ENCODE data around the gene ARL14EP. TPM values are rescaled to one million over a fixed set of nuclear protein-coding genes. Genes with fewer than 3 reads are reported as not detected.

Gene ARL14EP
- total RNA-seq, 1 experiment from 2014 or later, result 15.3 TPM

DNA sequence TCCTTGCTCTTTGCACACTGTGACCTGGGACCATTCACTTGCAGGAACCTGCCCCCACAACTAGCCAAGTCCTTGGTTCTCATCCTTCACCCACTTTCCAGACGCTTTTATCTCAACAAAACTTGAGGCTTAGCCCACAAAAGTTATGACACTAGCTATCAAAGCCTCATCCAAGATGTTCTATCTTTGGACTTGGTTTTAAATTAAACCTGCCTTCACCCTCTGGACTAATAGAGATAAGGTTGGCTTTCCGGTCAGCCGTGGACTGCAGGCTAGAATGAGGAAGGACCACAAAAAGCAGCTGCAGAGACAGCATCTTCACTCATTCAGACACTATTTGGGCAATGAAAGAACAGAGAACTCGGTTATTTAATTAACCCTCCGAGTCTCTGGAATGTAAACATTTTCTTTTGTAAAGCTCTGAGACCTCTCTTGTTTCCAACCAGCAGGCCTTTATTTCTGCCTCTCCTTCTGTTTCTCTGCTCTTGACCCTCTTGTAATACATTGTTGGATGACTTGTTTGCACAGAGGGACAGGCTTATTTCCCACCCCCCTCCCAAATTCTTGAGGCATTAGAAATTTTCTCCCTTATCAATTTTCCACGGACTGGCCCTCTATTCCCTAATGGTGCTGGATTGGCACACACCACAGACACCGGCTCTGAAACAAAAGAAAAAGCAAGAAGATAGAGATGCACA lies 41.4 kb downstream of the ARL14EP start (continued):
- TF ChIP-seq CDX4 (CRISPR knock-in tag; IDR thresholded peaks at IDR 0.05; ENCODE audit: borderline replicate concordance), result no peak
- TF ChIP-seq TCF7 (CRISPR knock-in tag; IDR thresholded peaks at IDR 0.05; ENCODE audit: low read depth), result no peak
- no peak for TF ChIP-seq KAT7 (CRISPR knock-in tag; IDR thresholded peaks at IDR 0.05; ENCODE audit: borderline replicate concordance)
- TF ChIP-seq FOXJ3 (CRISPR knock-in tag; IDR thresholded peaks at IDR 0.05; ENCODE audit: borderline replicate concordance), result no peak
- TF ChIP-seq MYBL2 (CRISPR knock-in tag; IDR thresholded peaks at IDR 0.05), result no peak
- no peak for TF ChIP-seq ATF2 (CRISPR knock-in tag; IDR thresholded peaks at IDR 0.05; ENCODE audit: borderline replicate concordance, low read depth)
- no peak for TF ChIP-seq JUN (CRISPR knock-in tag; IDR thresholded peaks at IDR 0.05)
- TF ChIP-seq HMGA2 (CRISPR knock-in tag; IDR thresholded peaks at IDR 0.05), result no peak
- TF ChIP-seq EMX1 (CRISPR knock-in tag; IDR thresholded peaks at IDR 0.05), result no peak
- TF ChIP-seq ZMAT4 (CRISPR knock-in tag; IDR thresholded peaks at IDR 0.05), result no peak

GRCh38 chr11:30364837-30365482 lies 42.1 kb downstream of the ARL14EP start:
- ATAC-seq (no peak), DNase-seq (ENCODE audit: low spot score) (no peak)
- Mint-ChIP-seq H3K27me3 (ENCODE audit: low read depth) (no peaks in the 10 kb centered on the region), H3K4me1 (peaks cover 28% of the 10 kb centered on the region), H3K27ac (no peak overlapping the region), H3K4me3 (no peak overlapping the region), H3K36me3 (0 out of 2 replicates have a peak, but pooled peaks cover 2% of the 10 kb centered on the region), H3K9me3 (peaks cover 13% of the 10 kb centered on the region)
- TF ChIP-seq FOXP1 (CRISPR knock-in tag; IDR thresholded peaks at IDR 0.05; ENCODE audit: borderline replicate concordance) (no peak), TCF7 (CRISPR knock-in tag; IDR thresholded peaks at IDR 0.05; ENCODE audit: low read depth) (no peak), ZNF512 (CRISPR knock-in tag; IDR thresholded peaks at IDR 0.05; ENCODE audit: borderline replicate concordance) (no peak), MYBL2 (CRISPR knock-in tag; IDR thresholded peaks at IDR 0.05) (no peak), JUN (CRISPR knock-in tag; IDR thresholded peaks at IDR 0.05) (no peak), ATF2 (CRISPR knock-in tag; IDR thresholded peaks at IDR 0.05; ENCODE audit: borderline replicate concordance, low read depth) (no peak), CREB1 (CRISPR knock-in tag; IDR thresholded peaks at IDR 0.05) (no peak), EMX1 (CRISPR knock-in tag; IDR thresholded peaks at IDR 0.05) (no peak)
- TF ChIP-seq, protein P1, sequence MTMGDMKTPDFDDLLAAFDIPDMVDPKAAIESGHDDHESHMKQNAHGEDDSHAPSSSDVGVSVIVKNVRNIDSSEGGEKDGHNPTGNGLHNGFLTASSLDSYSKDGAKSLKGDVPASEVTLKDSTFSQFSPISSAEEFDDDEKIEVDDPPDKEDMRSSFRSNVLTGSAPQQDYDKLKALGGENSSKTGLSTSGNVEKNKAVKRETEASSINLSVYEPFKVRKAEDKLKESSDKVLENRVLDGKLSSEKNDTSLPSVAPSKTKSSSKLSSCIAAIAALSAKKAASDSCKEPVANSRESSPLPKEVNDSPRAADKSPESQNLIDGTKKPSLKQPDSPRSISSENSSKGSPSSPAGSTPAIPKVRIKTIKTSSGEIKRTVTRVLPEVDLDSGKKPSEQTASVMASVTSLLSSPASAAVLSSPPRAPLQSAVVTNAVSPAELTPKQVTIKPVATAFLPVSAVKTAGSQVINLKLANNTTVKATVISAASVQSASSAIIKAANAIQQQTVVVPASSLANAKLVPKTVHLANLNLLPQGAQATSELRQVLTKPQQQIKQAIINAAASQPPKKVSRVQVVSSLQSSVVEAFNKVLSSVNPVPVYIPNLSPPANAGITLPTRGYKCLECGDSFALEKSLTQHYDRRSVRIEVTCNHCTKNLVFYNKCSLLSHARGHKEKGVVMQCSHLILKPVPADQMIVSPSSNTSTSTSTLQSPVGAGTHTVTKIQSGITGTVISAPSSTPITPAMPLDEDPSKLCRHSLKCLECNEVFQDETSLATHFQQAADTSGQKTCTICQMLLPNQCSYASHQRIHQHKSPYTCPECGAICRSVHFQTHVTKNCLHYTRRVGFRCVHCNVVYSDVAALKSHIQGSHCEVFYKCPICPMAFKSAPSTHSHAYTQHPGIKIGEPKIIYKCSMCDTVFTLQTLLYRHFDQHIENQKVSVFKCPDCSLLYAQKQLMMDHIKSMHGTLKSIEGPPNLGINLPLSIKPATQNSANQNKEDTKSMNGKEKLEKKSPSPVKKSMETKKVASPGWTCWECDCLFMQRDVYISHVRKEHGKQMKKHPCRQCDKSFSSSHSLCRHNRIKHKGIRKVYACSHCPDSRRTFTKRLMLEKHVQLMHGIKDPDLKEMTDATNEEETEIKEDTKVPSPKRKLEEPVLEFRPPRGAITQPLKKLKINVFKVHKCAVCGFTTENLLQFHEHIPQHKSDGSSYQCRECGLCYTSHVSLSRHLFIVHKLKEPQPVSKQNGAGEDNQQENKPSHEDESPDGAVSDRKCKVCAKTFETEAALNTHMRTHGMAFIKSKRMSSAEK (CRISPR knock-in tag; IDR thresholded peaks at IDR 0.05; ENCODE audit: borderline replicate concordance), result no peak
- TF ChIP-seq, protein P2, sequence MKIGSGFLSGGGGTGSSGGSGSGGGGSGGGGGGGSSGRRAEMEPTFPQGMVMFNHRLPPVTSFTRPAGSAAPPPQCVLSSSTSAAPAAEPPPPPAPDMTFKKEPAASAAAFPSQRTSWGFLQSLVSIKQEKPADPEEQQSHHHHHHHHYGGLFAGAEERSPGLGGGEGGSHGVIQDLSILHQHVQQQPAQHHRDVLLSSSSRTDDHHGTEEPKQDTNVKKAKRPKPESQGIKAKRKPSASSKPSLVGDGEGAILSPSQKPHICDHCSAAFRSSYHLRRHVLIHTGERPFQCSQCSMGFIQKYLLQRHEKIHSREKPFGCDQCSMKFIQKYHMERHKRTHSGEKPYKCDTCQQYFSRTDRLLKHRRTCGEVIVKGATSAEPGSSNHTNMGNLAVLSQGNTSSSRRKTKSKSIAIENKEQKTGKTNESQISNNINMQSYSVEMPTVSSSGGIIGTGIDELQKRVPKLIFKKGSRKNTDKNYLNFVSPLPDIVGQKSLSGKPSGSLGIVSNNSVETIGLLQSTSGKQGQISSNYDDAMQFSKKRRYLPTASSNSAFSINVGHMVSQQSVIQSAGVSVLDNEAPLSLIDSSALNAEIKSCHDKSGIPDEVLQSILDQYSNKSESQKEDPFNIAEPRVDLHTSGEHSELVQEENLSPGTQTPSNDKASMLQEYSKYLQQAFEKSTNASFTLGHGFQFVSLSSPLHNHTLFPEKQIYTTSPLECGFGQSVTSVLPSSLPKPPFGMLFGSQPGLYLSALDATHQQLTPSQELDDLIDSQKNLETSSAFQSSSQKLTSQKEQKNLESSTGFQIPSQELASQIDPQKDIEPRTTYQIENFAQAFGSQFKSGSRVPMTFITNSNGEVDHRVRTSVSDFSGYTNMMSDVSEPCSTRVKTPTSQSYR (CRISPR knock-in tag; IDR thresholded peaks at IDR 0.05), result no peak
- POLR2A ChIA-PET, result interaction anchor here (0.6 kb wide), 1 partner anchor 42 kb away, joined by 3 read pairs; the partner anchor contains the start of gene ARL14EP
- CTCF ChIA-PET, result no interaction called here

Measured in WTC11 (cell line).